ENCODE measurements around the gene TMEM231. TPM values are rescaled to one million over a fixed set of nuclear protein-coding genes. Genes with fewer than 3 reads are reported as not detected.

Gene TMEM231
- total and polyA plus RNA-seq, 9 of the 15 experiments (the other 6 are each of a cell fraction or from before 2014, with no cell fraction given) = 1.6 to 27.6 (median 9.1) TPM

GRCh38 chr16:75566040-75566757, 10.1 kb upstream of the TMEM231 start, which contains the start of gene GABARAPL2 (continued):
- TF ChIP-seq POLR2G (IDR thresholded peaks at IDR 0.05; ENCODE audit: low read depth, low read length) (peak; percentile 80), ZNF277 (CRISPR knock-in tag; IDR thresholded peaks at IDR 0.05; ENCODE audit: borderline replicate concordance) (no peak), JUND (IDR thresholded peaks at IDR 0.05; ENCODE audit: borderline replicate concordance, low read depth, low read length) (0 out of 2 replicates have a peak, but pooled peaks have one; percentile 2), JUND (tag; IDR thresholded peaks at IDR 0.05; ENCODE audit: borderline replicate concordance, low read depth, low read length) (no peak), THAP7 (CRISPR knock-in tag; IDR thresholded peaks at IDR 0.05) (no peak), ZFP30 (CRISPR knock-in tag; IDR thresholded peaks at IDR 0.05; ENCODE audit: borderline replicate concordance) (no peak), CXXC5 (CRISPR knock-in tag; IDR thresholded peaks at IDR 0.05) (peak; percentile 61), SMARCE1 (IDR thresholded peaks at IDR 0.05) (peak; percentile 73), ZKSCAN8 (CRISPR knock-in tag; IDR thresholded peaks at IDR 0.05) (no peak), FOXK2 (conservative IDR thresholded peaks at IDR 0.05 in 1 of 2, IDR thresholded peaks at IDR 0.05 in 1 of 2; ENCODE audit: low read depth in 2 of 2) (peak; percentile 36 to 51; a peak in 3 of 4 replicates), CREB1 (IDR thresholded peaks at IDR 0.05) (no peak), CREB1 (CRISPR knock-in tag; IDR thresholded peaks at IDR 0.05) (peak; percentile 57; the same call in 1 of the 2 replicates), TAF1 (IDR thresholded peaks at IDR 0.05; ENCODE audit: control insufficient read depth, extremely low read depth, insufficient read depth, low read length, severe bottlenecking) (peak; percentile 11), MAX (CRISPR knock-in tag; IDR thresholded peaks at IDR 0.05) (peak; percentile 59), CBX5 (IDR thresholded peaks at IDR 0.05; ENCODE audit: borderline replicate concordance, low read depth) (no peak), PHF20 (IDR thresholded peaks at IDR 0.05; ENCODE audit: partially characterized antibody) (peak; percentile 30), PRPF4 (IDR thresholded peaks at IDR 0.05; ENCODE audit: insufficient read depth, low read depth, low read length, poor library complexity, severe bottlenecking) (peak; percentile 44)
- TF ChIP-seq, protein P1, sequence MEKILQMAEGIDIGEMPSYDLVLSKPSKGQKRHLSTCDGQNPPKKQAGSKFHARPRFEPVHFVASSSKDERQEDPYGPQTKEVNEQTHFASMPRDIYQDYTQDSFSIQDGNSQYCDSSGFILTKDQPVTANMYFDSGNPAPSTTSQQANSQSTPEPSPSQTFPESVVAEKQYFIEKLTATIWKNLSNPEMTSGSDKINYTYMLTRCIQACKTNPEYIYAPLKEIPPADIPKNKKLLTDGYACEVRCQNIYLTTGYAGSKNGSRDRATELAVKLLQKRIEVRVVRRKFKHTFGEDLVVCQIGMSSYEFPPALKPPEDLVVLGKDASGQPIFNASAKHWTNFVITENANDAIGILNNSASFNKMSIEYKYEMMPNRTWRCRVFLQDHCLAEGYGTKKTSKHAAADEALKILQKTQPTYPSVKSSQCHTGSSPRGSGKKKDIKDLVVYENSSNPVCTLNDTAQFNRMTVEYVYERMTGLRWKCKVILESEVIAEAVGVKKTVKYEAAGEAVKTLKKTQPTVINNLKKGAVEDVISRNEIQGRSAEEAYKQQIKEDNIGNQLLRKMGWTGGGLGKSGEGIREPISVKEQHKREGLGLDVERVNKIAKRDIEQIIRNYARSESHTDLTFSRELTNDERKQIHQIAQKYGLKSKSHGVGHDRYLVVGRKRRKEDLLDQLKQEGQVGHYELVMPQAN (IDR thresholded peaks at IDR 0.05; ENCODE audit: borderline replicate concordance) = peak; percentile 91
- TF ChIP-seq, protein P2, sequence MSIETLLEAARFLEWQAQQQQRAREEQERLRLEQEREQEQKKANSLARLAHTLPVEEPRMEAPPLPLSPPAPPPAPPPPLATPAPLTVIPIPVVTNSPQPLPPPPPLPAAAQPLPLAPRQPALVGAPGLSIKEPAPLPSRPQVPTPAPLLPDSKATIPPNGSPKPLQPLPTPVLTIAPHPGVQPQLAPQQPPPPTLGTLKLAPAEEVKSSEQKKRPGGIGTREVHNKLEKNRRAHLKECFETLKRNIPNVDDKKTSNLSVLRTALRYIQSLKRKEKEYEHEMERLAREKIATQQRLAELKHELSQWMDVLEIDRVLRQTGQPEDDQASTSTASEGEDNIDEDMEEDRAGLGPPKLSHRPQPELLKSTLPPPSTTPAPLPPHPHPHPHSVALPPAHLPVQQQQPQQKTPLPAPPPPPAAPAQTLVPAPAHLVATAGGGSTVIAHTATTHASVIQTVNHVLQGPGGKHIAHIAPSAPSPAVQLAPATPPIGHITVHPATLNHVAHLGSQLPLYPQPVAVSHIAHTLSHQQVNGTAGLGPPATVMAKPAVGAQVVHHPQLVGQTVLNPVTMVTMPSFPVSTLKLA (conservative IDR thresholded peaks at IDR 0.05) = peak; percentile 62 to 77; a peak in 3 of 4 replicates
- TF ChIP-seq, protein P3, sequence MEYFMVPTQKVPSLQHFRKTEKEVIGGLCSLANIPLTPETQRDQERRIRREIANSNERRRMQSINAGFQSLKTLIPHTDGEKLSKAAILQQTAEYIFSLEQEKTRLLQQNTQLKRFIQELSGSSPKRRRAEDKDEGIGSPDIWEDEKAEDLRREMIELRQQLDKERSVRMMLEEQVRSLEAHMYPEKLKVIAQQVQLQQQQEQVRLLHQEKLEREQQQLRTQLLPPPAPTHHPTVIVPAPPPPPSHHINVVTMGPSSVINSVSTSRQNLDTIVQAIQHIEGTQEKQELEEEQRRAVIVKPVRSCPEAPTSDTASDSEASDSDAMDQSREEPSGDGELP (CRISPR knock-in tag; IDR thresholded peaks at IDR 0.05; ENCODE audit: borderline replicate concordance) = peak; percentile 51
